ENCODE data around the gene SDSL. TPM values are rescaled to one million over a fixed set of nuclear protein-coding genes. Genes with fewer than 3 reads are reported as not detected.

SDSL gene
- total RNA-seq, 1 donor from 2014 or later, result 11.8 TPM

DNA sequence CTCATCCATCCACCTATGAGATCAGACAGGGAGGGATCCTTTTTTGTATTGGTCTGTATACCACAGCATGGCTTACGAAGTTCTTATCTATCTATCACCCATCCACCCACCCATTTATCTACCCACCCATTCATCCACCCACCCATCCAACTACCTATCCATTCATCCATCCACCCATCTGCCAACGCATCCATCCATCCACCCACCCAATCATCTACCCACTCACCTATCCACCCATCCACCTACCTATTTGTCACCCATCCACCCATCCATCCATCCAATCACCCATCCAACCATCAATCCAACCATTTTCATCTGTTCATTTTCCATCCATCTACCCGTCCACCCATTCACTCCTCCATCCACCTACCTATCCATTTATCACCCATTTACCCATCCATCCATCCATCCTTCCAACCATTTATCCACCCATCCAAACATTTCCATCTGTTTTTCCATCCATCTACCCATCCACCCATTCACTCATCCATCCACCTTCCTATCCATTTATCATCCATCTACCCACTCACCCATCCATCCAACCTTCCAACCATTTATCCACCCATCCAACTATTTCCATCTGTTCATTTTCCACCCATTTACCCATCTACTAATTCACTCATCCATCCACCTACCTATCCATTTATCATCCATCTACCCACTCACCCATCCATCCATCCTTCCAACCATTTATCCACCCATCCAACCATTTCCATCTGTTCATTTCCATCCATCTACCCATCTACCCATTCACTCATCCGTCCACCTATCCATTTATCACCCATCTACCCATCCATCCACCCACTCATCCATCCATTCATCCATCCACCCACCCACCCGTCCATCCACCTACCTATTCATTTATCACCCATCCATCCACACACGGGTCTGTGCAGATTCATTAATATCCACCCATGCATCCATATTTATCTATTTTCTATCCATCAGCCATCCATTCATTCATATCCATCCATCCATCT lies 31.8 kb upstream of the SDSL start:
- DNase-seq (ENCODE audit: low read depth), result no peak
- no peak for TF ChIP-seq CTCF (conservative IDR thresholded peaks at IDR 0.05; ENCODE audit: low read depth, low read length)
- no peak overlapping the region for H3K4me3 ChIP-seq (ENCODE audit: low read depth, low read length)

- DNase-seq (ENCODE audit: low read depth), result no peak
- no peak for TF ChIP-seq CTCF (conservative IDR thresholded peaks at IDR 0.05; ENCODE audit: low read depth, low read length)
- no peak overlapping the region for H3K4me3 ChIP-seq (ENCODE audit: low read depth, low read length)
These were observed 31.0 kb upstream of the SDSL start for GRCh38 chr12:113391145-113391544.

DNA sequence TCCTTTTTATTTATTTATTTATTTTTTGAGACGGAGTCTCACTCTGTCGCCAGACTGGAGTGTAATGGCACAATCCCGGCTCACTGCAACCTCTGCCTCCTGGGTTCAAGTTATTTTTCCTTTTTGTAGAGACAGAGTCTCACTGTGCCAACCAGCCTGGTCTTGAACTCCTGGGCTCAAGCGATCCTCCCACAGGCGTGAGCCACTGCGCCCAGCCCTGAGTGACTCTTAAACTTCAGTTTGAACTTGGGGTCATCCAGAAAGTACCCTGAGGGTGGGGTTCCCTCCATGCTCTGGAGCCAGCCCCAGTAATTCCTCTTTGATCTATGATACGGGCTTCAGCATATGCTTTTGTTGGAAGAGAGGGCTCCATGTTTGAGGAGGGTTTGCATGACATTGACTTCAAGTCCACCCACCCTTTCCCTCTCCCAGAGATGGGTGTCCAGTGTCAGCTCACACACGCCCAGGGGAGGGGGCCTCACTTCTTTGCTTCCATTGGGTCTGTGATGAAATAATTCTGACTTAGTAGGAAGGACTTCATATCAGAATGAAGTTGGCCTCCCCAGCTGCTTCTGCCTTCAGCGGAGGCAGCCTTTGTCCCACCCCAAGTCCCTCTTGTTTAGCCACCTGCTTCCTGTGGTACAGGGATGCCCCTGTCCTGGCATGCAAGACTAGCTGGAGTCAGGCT lies 30.4 kb upstream of the SDSL start:
- H3K4me3 ChIP-seq (ENCODE audit: low read depth, low read length), result no peak overlapping the region
- no peak for DNase-seq (ENCODE audit: low read depth)
- no peak for TF ChIP-seq CTCF (conservative IDR thresholded peaks at IDR 0.05; ENCODE audit: low read depth, low read length)

DNA sequence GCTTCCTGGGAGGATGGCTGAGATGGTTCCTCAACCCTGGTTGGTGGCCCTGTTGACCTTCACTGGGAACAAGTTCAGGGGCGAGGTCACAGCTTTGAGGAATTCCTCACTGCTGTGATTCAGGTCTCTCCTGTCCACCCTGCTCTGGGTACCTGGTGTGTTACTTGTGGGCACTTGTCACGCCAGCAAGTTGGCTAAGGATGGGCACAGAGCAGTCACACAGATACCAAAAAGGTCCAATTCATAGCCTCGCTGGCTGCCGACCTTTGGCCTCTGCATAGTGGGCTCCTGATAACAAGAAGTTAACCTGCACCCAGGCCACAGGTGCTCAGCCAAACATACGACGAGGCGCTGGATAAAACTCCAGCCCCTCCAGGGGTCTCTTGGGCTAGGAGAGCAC lies 29.7 kb upstream of the SDSL start:
- H3K4me3 ChIP-seq (ENCODE audit: low read depth, low read length), result no peak overlapping the region
- DNase-seq (ENCODE audit: low read depth), result no peak
- no peak for TF ChIP-seq CTCF (conservative IDR thresholded peaks at IDR 0.05; ENCODE audit: low read depth, low read length)

GRCh38 chr12:113392988-113393579 lies 29.1 kb upstream of the SDSL start:
- TF ChIP-seq CTCF (conservative IDR thresholded peaks at IDR 0.05; ENCODE audit: low read depth, low read length), result no peak
- no peak overlapping the region for H3K4me3 ChIP-seq (ENCODE audit: low read depth, low read length)
- no peak for DNase-seq (ENCODE audit: low read depth)

DNA sequence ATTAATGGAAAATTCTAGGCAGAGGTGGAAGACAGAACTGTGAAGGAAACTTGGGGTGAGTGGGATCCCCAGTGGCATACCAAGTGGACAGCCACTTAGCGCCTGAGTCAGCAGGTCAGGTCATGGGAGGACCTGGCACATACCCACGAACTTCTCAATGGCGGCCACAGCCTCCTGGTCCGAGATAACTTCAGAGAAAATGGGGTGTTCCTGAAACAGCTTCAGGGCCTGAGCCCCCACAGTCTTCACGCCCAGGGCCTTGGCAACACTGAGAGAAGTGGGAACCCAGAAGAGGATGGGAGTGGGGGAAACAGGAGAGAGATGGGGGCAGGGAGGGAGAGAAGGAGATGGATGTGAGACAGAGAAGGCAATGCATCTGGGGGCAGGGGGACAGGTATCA lies 28.4 kb upstream of the SDSL start:
- no peak for DNase-seq (ENCODE audit: low read depth)
- H3K4me3 ChIP-seq (ENCODE audit: low read depth, low read length), result no peak overlapping the region
- TF ChIP-seq CTCF (conservative IDR thresholded peaks at IDR 0.05; ENCODE audit: low read depth, low read length), result no peak
